ENCODE data around the gene SND1. TPM values are rescaled to one million over a fixed set of nuclear protein-coding genes. Genes with fewer than 3 reads are reported as not detected.

SND1 gene
- total and polyA plus RNA-seq, 10 donors, result 61.7 to 173 (median 116) TPM

- H3K4me1 ChIP-seq, result peaks cover 0 to 45% (median 22%) of the 10 kb centered on the region in 6 donors
- H3K4me3 ChIP-seq, result peak overlapping the region in 2 of 8 donors; percentile 21 to 57
- TF ChIP-seq POLR2AphosphoS5 (IDR thresholded peaks at IDR 0.05) (peak in 1 of 3 donors; percentile 60), CTCF (IDR thresholded peaks at IDR 0.05 in 8 of 11, conservative IDR thresholded peaks at IDR 0.05 in 3 of 11) (no peak), POLR2A (IDR thresholded peaks at IDR 0.05) (no peak)
- no peaks in the 10 kb centered on the region for H3K9me3 ChIP-seq
- intact Hi-C loops (cut with DNase I; ENCODE audit: low total_unique reads), result no loop called here
- no peaks in the 10 kb centered on the region for H3K27me3 ChIP-seq (replicated peaks in 1 of 7)
- peak overlapping the region in 2 of 8 donors; percentile 21 to 41 for H3K27ac ChIP-seq
- peaks cover 0 to 47% (median 15%) of the 10 kb centered on the region in 6 donors for H3K36me3 ChIP-seq
- 83 to 93% (median 90%) methylated on average over 3 of the region's 3 CpGs for WGBS, 5 donors
- DNase-seq, result no peak
Observed at GRCh38 chr7:127930341-127931328, 278.6 kb downstream of the SND1 start.

GRCh38 chr7:127932076-127932475 lies 280.1 kb downstream of the SND1 start:
- 96 to 100% (median 99%) methylated on average over 1 of the region's 1 CpG for WGBS, 5 donors
- Histone ChIP-seq H3K4me1 (peaks cover 0 to 41% (median 19%) of the 10 kb centered on the region in 6 donors), H3K4me3 (no peak overlapping the region), H3K9me3 (no peaks in the 10 kb centered on the region), H3K36me3 (peaks cover 0 to 47% (median 15%) of the 10 kb centered on the region in 6 donors), H3K27me3 (replicated peaks in 1 of 7) (no peaks in the 10 kb centered on the region), H3K27ac (no peak overlapping the region)
- intact Hi-C loops (cut with DNase I; ENCODE audit: low total_unique reads), result no loop called here
- TF ChIP-seq CTCF (IDR thresholded peaks at IDR 0.05 in 8 of 11, conservative IDR thresholded peaks at IDR 0.05 in 3 of 11) (no peak), POLR2A (IDR thresholded peaks at IDR 0.05) (no peak), POLR2AphosphoS5 (IDR thresholded peaks at IDR 0.05) (no peak)
- no peak for DNase-seq

- H3K4me3 ChIP-seq, result no peak overlapping the region
- intact Hi-C loops (cut with DNase I; ENCODE audit: low total_unique reads), result no loop called here
- 3 to 100% (median 97%) methylated on average over 1 of the region's 1 CpG for WGBS, 5 donors
- no peaks in the 10 kb centered on the region for H3K9me3 ChIP-seq
- H3K4me1 ChIP-seq, result peaks cover 0 to 37% (median 15%) of the 10 kb centered on the region in 6 donors
- H3K36me3 ChIP-seq, result peaks cover 0 to 49% (median 15%) of the 10 kb centered on the region in 6 donors
- no peak for DNase-seq
- no peaks in the 10 kb centered on the region for H3K27me3 ChIP-seq (replicated peaks in 1 of 7)
- no peak overlapping the region for H3K27ac ChIP-seq
- TF ChIP-seq CTCF (IDR thresholded peaks at IDR 0.05 in 8 of 11, conservative IDR thresholded peaks at IDR 0.05 in 3 of 11) (no peak), POLR2AphosphoS5 (IDR thresholded peaks at IDR 0.05) (no peak), POLR2A (IDR thresholded peaks at IDR 0.05) (no peak)
Observed at GRCh38 chr7:127932496-127932895, 280.5 kb downstream of the SND1 start.

GRCh38 chr7:127933146-127933545 lies 281.2 kb downstream of the SND1 start:
- TF ChIP-seq CTCF (IDR thresholded peaks at IDR 0.05 in 8 of 11, conservative IDR thresholded peaks at IDR 0.05 in 3 of 11) (no peak), POLR2A (IDR thresholded peaks at IDR 0.05) (no peak), POLR2AphosphoS5 (IDR thresholded peaks at IDR 0.05) (no peak)
- Histone ChIP-seq H3K4me3 (no peak overlapping the region), H3K4me1 (peaks cover 0 to 30% (median 8%) of the 10 kb centered on the region in 6 donors), H3K36me3 (peaks cover 0 to 56% (median 15%) of the 10 kb centered on the region in 6 donors), H3K9me3 (no peaks in the 10 kb centered on the region), H3K27ac (no peak overlapping the region), H3K27me3 (replicated peaks in 1 of 7) (no peaks in the 10 kb centered on the region)
- 94 to 98% (median 95%) methylated on average over 4 of the region's 4 CpGs for WGBS, 5 donors
- no peak for DNase-seq
- intact Hi-C loops (cut with DNase I; ENCODE audit: low total_unique reads), result no loop called here
